Activated CD4-positive, alpha-beta T cell treated with anti-CD3 and anti-CD28 coated beads, Interleukin-2, amount 10 ng/mL, durations not matched to agents 24 days and 14 days (primary cell): ENCODE results near the gene LIPT2. TPM values are rescaled to one million over a fixed set of nuclear protein-coding genes. Genes with fewer than 3 reads are reported as not detected.
"Not testable (repeated sequence)": the region's sequence is repeated elsewhere in the genome, so short reads cannot be mapped to it uniquely, and the experiment has no call there.

Source experiments
- DNase-seq: peaks from one replicate; pipeline ENCODE4 v3.0.0; 2022
- H3K27ac Mint-ChIP-seq: one replicate; pipeline ENCODE4 v1.8.0; 2022; ENCODE audit warnings: mild to moderate bottlenecking, mixed read lengths
- H3K27me3 Mint-ChIP-seq: one replicate; pipeline ENCODE4 v1.8.0; 2022; ENCODE audit warnings: mixed read lengths
- H3K36me3 Mint-ChIP-seq: one replicate; pipeline ENCODE4 v1.8.0; 2022; ENCODE audit warnings: low read depth, mild to moderate bottlenecking, mixed read lengths
- H3K4me1 Mint-ChIP-seq: one replicate; pipeline ENCODE4 v1.8.0; 2021; ENCODE audit warnings: mixed read lengths
- H3K4me3 Mint-ChIP-seq: one replicate; pipeline ENCODE4 v1.8.0; 2022; ENCODE audit warnings: mild to moderate bottlenecking, moderate library complexity, mixed read lengths
- H3K9me3 Mint-ChIP-seq: one replicate; pipeline ENCODE4 v1.8.0; 2021; ENCODE audit warnings: mixed read lengths
- intact Hi-C: fragments of 100-400 bp; cut with micrococcal nuclease; formaldehyde crosslinking; loops from one replicate; pipeline ENCODE4 v1.15.1; 2023
- total RNA-seq: library from RNA; stranded (reverse); gene quantifications from 2 replicates; pipeline ENCODE4 v1.2.3, GENCODE V29; 2022

The LIPT2 gene
- total RNA-seq, 1 donor from 2014 or later, result 4.7 TPM

DNA sequence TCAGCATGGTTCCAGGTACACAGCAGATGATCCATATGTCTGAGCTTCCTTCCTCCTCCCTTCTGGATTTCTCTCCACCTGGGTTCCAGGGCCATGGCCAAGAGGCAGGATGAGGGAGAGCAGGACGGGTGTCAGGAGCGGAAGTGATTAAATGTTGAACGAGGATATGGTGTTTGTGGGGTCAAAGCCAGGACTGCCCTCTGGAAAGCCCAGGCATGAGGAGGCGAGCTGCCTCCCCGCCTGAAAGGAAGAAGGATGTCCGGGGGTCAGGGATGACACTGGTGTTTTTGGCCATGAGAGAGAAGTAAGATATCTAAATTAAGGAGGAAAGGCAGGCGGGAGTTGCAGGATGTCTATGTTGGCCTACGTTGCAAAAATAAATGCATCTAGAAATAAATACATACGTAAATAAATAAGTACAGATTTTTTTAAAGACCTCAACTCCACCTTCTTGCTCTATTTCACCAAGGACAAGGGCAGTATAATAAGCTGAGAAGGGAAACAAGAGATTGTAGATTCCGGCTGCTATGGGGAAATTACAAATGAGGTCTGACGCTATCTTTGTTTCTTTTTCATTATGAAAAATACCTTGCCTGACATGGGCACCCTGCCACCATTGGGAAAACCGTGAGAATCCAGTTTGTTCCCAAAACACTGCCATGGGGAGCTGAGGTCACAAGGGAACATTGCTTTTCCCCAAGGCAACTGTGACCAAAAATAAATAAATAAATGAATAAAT is 27.6 kb upstream of the LIPT2 start:
- Mint-ChIP-seq H3K4me3 (no peak overlapping the region), H3K27me3 (peaks cover 22% of the 10 kb centered on the region)
- intact Hi-C loops, result no loop called here

DNA sequence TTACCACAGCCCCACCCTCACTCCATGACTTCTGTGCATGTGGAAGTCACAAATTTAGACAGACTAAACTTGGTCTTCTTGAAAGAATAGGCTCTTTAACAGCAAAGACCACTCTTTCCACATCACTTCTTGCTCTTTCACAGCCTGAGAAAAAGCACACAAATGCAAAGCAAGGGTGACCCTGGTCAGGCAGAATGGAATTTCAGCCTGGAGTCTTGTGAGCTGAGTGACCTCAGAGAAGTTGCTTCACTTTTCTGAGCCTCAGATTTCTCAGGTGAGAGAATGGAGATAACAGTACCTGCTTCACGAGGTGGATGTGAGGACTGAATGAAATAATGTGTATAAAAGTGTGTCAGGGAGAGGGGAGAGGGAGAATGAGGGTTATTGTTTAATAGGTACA is 26.8 kb upstream of the LIPT2 start:
- Mint-ChIP-seq H3K27me3 (peaks cover 30% of the 10 kb centered on the region), H3K27ac (no peak overlapping the region), H3K36me3 (no peaks in the 10 kb centered on the region), H3K9me3 (peaks cover 5% of the 10 kb centered on the region), H3K4me1 (no peaks in the 10 kb centered on the region), H3K4me3 (no peak overlapping the region)
- intact Hi-C loops, result no loop called here
- DNase-seq, result no peak

More for the DNA sequence above, 27.6 kb upstream of the LIPT2 start:
- DNase-seq, result peak; percentile 45
- Mint-ChIP-seq H3K9me3 (peaks cover 5% of the 10 kb centered on the region), H3K27ac (no peak overlapping the region), H3K4me1 (no peaks in the 10 kb centered on the region), H3K36me3 (no peaks in the 10 kb centered on the region)

DNA sequence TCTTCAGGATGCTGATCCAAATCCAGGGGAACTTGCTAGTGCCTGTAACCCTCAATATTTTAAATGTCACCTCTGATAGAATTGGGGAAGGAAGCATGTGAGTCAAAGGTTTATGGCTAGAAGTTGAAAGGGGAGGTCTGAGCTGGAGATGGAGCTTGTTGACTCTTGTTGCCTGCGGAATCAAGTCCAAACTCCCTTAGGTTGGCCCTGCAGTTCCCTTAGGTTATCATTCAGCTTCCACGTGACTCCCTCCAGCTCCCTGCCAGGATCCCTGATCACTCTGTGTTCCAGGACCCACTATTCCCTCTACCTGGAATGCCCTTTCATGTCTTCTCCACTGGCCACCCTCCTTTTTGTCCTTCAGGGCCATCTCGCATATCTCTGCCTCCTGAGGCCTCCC is 26.2 kb upstream of the LIPT2 start:
- H3K27ac Mint-ChIP-seq, result no peak overlapping the region
- H3K36me3 Mint-ChIP-seq, result no peaks in the 10 kb centered on the region
- peaks cover 33% of the 10 kb centered on the region for H3K27me3 Mint-ChIP-seq
- no peak overlapping the region for H3K4me3 Mint-ChIP-seq
- no peaks in the 10 kb centered on the region for H3K4me1 Mint-ChIP-seq
- DNase-seq, result peak; percentile 29
- intact Hi-C loops, result no loop called here
- H3K9me3 Mint-ChIP-seq, result peaks cover 8% of the 10 kb centered on the region

DNA sequence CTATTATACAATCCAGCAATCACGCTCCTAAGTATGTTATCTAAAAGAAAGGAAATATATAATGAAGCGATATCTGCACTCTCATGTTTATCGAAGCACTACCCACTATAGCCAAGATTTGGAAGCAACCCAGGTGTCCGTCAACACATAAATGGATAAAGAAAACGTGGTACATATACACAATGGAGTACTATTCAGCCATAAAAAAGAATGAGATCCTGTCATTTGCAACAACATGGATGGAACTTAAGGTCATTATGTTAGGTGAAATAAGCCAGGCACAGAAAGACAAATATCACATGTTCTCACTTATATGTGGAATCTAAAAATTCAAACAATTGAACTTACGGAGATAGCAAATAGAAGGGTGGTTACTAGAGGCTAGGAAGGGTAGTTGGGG is 24.1 kb upstream of the LIPT2 start:
- DNase-seq, H3K4me3 Mint-ChIP-seq, H3K36me3 Mint-ChIP-seq, H3K27ac Mint-ChIP-seq, intact Hi-C loops, H3K4me1 Mint-ChIP-seq, H3K9me3 Mint-ChIP-seq: not testable (repeated sequence)
- peaks cover 32% of the 10 kb centered on the region for H3K27me3 Mint-ChIP-seq

DNA sequence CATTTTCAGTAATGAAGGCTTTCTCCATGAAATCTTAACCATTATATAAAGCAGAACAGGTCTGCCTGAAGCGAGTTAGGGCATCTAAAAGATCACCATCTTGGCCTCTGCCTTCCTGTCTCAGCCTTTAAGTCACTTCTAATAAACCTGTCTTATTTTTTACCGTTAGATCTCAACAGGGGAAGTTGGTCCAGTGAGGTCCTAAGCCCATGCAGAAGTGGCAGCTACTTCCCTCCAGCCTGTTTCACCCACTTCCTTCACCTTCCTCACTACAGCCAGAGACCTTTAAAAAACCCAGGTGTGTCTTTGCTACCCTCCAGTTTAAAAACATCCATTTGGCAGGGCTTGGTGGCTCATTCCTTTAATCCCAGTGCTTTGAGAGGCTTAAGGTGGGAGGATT is 14.1 kb upstream of the LIPT2 start:
- no peaks in the 10 kb centered on the region for H3K9me3 Mint-ChIP-seq
- peak; percentile 32 for DNase-seq
- H3K4me3 Mint-ChIP-seq, result no peak overlapping the region
- H3K36me3 Mint-ChIP-seq, result no peaks in the 10 kb centered on the region
- no peak overlapping the region for H3K27ac Mint-ChIP-seq
- peaks cover 3% of the 10 kb centered on the region for H3K27me3 Mint-ChIP-seq
- no peaks in the 10 kb centered on the region for H3K4me1 Mint-ChIP-seq
- intact Hi-C loops, result no loop called here

DNA sequence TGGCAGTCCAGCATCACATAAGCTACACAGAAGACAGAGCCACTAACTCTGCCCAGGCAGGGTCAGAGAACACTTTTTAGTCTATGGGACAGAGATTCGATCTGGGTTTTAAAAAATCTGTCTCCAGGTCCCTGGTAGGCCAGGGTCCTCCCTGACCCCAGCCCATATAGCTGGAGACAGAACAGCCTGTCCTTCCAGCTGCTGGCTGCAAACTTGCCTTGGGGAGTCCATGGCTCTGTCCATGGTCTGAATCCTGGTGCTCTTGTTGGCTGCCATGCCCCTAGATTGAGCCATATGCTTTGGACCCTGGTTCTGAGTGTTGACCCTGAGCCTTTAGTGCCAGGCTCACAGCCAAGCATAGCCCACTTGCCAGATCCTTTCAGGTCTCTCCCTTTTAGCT is 13.3 kb upstream of the LIPT2 start:
- Mint-ChIP-seq H3K27ac (no peak overlapping the region), H3K4me3 (no peak overlapping the region), H3K27me3 (no peaks in the 10 kb centered on the region), H3K36me3 (no peaks in the 10 kb centered on the region), H3K4me1 (no peaks in the 10 kb centered on the region), H3K9me3 (no peaks in the 10 kb centered on the region)
- peak; percentile 26 for DNase-seq
- intact Hi-C loops, result no loop called here

DNA sequence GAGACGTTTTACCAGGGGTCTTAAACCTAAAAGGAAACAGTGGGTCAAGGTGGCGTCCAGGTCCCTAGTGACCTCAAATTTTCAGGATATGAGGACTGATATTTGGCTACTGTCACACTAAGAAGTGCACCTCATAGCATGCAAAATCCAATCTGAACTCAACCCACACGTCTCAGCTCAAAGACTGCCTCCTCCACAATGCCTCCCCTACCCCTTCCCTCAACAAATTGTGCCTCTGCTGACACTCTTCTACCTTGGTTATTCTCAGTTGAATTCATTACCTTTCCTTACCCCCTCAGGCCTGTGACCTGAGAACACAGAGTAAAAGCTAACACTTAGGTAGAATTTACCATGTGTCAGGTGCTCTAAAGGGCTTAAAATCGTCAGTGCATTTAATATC is 12.4 kb upstream of the LIPT2 start:
- Mint-ChIP-seq H3K9me3 (peaks cover 4% of the 10 kb centered on the region), H3K4me1 (no peaks in the 10 kb centered on the region)
- intact Hi-C loops, result no loop called here

DNA sequence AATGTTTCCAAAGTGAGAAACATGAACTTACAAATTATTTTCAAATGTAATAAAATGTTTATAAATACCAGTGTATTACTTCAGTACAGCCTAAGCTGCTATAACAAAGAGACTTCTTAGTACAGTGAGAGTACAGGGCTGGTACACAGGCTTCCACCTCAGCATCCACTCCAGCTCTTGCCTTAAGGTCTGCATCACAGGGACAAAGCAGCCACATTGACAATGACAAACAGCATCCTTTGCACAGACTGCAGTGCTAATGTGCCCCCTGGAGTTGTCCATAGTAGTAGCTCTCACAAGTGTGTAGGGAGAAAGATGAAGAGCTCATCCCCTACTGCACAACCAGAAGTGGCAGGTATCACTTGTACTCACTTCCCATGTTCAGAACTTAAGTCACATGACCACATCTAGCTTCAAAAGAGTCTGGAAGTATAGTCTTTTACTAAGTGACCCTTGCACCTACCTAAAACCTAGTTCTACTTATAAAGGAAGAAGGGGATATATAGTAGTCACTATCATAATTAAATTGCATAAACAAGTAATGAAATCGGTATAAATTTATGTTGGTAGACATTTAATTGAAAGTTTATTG is 10.7 kb upstream of the LIPT2 start:
- intact Hi-C loops, result no loop called here
- Mint-ChIP-seq H3K4me1 (no peaks in the 10 kb centered on the region), H3K4me3 (no peak overlapping the region), H3K27ac (no peak overlapping the region), H3K27me3 (peaks cover 3% of the 10 kb centered on the region), H3K36me3 (no peaks in the 10 kb centered on the region), H3K9me3 (peaks cover 9% of the 10 kb centered on the region)
- DNase-seq, result peak; percentile 49

More for the DNA sequence above, 12.4 kb upstream of the LIPT2 start:
- Mint-ChIP-seq H3K36me3 (no peaks in the 10 kb centered on the region), H3K27me3 (no peaks in the 10 kb centered on the region), H3K27ac (no peak overlapping the region), H3K4me3 (no peak overlapping the region)
- DNase-seq, result peak; percentile 28

DNA sequence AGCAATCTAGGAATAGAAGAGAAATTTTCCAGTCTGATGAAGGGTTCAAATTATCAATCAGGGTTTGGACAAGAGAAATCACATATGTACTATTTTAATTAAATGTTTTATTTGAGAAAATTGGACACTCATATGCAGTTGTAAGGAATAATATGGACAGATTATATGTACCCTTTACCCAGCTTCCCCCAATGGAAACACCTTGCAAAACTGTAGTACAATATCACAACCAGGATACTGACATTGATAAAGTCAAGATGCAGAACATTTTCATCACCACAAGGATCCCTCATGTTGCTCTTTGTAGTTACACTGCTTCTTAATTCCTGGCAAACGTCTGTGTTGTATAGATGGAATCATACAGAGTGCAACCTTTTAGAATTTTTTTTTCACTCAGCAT is 1.4 kb upstream of the LIPT2 start:
- peaks cover 2% of the 10 kb centered on the region for H3K36me3 Mint-ChIP-seq
- H3K4me1 Mint-ChIP-seq, result peaks cover 15% of the 10 kb centered on the region
- DNase-seq, result peak; percentile 14
- no peak overlapping the region for H3K27ac Mint-ChIP-seq
- H3K27me3 Mint-ChIP-seq, result peaks cover 1% of the 10 kb centered on the region
- H3K9me3 Mint-ChIP-seq, result no peaks in the 10 kb centered on the region
- H3K4me3 Mint-ChIP-seq, result no peak overlapping the region
- intact Hi-C loops, result loop anchor here (5.0 kb wide), 1 partner anchor 1188 kb away; the partner anchor contains the start of gene ARHGEF17

DNA sequence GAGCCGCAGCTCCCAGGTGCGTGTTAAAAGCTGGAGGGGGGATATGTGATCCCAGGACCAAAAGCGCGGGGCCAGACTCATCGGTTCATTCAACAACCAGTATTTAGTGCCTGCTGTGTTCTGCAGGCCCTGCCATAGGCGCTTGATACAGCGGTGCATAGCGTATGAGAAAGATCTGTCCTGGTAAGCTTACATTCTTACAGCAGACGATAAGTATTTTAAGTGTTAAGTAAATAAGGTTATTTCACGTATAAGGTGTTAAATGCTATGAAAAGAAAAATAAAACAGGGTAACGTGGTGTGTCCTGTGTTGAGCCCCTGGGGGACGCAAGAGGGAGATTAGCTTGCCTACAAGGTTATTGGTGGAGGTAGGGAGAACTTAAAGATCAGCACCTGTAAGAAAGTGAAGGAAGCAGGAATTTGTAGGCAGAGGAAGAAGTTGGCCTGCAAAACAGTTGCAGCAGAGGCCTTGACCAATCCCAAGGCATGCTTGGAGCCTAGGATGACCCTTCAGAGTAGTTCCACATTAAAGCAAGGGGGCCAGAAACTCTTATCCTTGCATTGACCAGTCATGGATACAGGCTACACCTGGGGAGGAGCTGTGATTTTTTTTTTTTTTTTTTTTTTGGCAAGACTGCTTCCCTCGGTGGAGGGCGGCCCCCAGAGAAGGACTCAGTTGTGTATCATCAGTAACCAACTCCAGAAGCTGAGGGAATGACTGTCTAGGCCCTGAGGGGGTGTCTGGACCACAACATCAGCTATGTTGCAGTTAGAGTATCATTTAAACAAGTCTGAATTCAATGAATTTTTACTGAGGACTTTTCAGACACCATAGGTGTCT is 487 bp upstream of the LIPT2 start:
- DNase-seq, result no peak
- intact Hi-C loops, result loop anchor here (1.0 to 5.0 kb wide), 4 partner anchors 96 to 1187 kb away; partner anchors contain the start of genes ARHGEF17, PGM2L1, POLD3 and RNF169
- no peaks in the 10 kb centered on the region for H3K9me3 Mint-ChIP-seq

DNA sequence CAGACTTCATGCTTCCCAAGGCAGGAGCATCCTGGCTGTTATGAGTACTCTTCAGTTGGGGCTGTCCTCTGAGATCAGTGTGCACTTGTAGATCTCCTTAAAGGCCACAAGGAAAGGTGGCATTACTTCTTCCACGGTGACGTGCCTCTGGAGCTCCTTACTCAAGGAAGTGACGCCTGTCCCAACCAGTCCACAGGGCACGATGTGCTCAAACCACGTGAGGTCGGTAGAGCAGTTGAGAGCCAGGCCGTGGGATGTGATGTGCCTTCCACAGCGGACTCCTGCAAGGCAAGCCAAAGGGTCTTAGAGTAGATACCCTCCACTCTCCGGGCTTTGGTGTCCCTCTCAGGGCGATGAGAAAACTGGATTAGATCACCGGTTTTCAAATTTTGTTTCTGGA is 1.4 kb downstream of the LIPT2 start:
- peak overlapping the region; percentile 68 for H3K27ac Mint-ChIP-seq
- H3K9me3 Mint-ChIP-seq, result no peaks in the 10 kb centered on the region
- DNase-seq, result no peak
- peaks cover 2% of the 10 kb centered on the region for H3K36me3 Mint-ChIP-seq
- intact Hi-C loops, result loop anchor here (5.0 kb wide), 1 partner anchor 1185 kb away; the partner anchor contains the start of gene ARHGEF17
- H3K4me3 Mint-ChIP-seq, result peak overlapping the region; percentile 86
- H3K4me1 Mint-ChIP-seq, result peaks cover 15% of the 10 kb centered on the region
- peaks cover 1% of the 10 kb centered on the region for H3K27me3 Mint-ChIP-seq

More for the DNA sequence above, 487 bp upstream of the LIPT2 start:
- Mint-ChIP-seq H3K27ac (peak overlapping the region; percentile 72), H3K4me1 (peaks cover 15% of the 10 kb centered on the region), H3K4me3 (peak overlapping the region; percentile 86), H3K36me3 (peaks cover 2% of the 10 kb centered on the region), H3K27me3 (peaks cover 1% of the 10 kb centered on the region)

DNA sequence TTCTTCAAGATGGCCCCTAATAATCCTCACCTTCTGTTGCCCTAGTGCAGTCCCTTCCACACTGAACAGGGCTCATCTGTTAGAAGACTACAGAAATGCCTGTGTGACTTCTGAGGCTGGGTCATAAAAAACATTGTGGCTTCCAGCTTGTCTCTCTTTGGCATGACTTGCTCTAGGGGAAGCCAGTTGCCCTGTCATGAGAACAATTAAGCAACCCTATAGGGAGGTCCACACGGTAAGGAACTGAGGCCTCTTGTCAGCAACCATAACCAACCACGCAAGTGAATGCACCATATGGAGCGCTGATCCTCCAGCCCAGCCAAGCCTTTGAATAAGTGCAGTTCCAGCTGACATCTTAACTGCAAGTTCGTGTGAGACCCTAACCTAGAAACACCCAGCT is 2.6 kb downstream of the LIPT2 start:
- no peaks in the 10 kb centered on the region for H3K9me3 Mint-ChIP-seq
- peaks cover 15% of the 10 kb centered on the region for H3K4me1 Mint-ChIP-seq
- peaks cover 1% of the 10 kb centered on the region for H3K27me3 Mint-ChIP-seq
- H3K27ac Mint-ChIP-seq, result no peak overlapping the region
- intact Hi-C loops, result loop anchor here (5.0 kb wide), 1 partner anchor 1184 kb away; the partner anchor contains the start of gene ARHGEF17
- no peak overlapping the region for H3K4me3 Mint-ChIP-seq
- H3K36me3 Mint-ChIP-seq, result peaks cover 2% of the 10 kb centered on the region
- no peak for DNase-seq

DNA sequence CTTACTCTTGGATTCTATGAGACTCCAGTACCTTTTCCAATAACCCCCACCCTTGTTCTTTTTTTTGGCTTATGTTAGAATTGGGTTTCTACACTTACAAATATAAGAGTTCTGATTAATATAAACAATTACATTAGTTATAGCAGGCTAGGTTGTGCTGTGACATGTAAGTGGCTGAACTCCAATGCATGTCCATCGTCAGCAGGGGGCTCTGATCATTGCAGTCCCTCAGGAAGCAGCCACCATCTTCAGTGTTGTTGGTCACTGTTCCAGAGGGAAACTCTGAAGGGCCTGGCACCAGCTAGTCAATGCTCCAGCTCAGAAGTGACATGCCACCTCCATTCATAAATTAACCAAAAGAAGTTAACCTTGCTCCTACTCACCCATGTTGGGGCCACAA is 5.6 kb downstream of the LIPT2 start:
- intact Hi-C loops, result no loop called here

DNA sequence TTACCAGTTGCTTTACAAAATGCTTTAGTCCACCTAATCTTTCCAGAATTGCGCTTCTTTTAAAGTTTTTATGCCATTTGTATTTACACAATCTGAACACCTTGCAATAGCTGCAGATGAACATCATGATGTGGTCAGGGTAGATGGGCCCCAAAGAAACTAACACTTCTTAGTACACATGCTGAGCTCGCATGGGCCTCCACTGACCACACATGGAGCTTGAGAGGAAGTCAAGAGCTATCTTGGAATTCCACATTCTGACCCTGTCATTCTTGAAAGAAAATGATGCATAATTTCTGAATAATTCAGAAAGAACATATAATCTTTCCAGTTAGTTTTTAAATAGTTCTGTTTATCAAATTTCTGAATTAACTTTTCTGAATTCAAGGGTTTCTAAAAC is 7.7 kb downstream of the LIPT2 start:
- no peak for DNase-seq
- H3K4me3 Mint-ChIP-seq, result no peak overlapping the region
- no peaks in the 10 kb centered on the region for H3K36me3 Mint-ChIP-seq
- intact Hi-C loops, result no loop called here
- no peaks in the 10 kb centered on the region for H3K9me3 Mint-ChIP-seq
- H3K4me1 Mint-ChIP-seq, result no peaks in the 10 kb centered on the region
- no peak overlapping the region for H3K27ac Mint-ChIP-seq
- H3K27me3 Mint-ChIP-seq, result peaks cover 7% of the 10 kb centered on the region

More for the DNA sequence above, 5.6 kb downstream of the LIPT2 start:
- Mint-ChIP-seq H3K27ac (no peak overlapping the region), H3K9me3 (no peaks in the 10 kb centered on the region), H3K27me3 (peaks cover 3% of the 10 kb centered on the region), H3K4me3 (no peak overlapping the region), H3K36me3 (peaks cover under 1% of the 10 kb centered on the region), H3K4me1 (peaks cover 9% of the 10 kb centered on the region)
- DNase-seq, result no peak
